GM19043 (cell line): ENCODE measurements around the gene FAM89A.
"Not testable (repeated sequence)": the region's sequence is repeated elsewhere in the genome, so short reads cannot be mapped to it uniquely, and the experiment has no call there.

Experiments
- ATAC-seq: cut with Tn5 transposase; IDR thresholded peaks from one replicate; pipeline ENCODE4 v1.9.1; 2021; ENCODE audit warnings: low read depth; ENCODE audit not compliant: unreplicated experiment

Gene FAM89A

GRCh38 chr1:231058416-231059109, 18.5 kb upstream of the FAM89A start:
- no peak for ATAC-seq

- no peak for ATAC-seq
Observed at GRCh38 chr1:231057410-231057809, 17.4 kb upstream of the FAM89A start.

- ATAC-seq = no peak
Observed at GRCh38 chr1:231055271-231055670, 15.2 kb upstream of the FAM89A start.

- no peak for ATAC-seq
Observed at GRCh38 chr1:231053493-231054162, 13.6 kb upstream of the FAM89A start.

GRCh38 chr1:231052777-231053176, 12.7 kb upstream of the FAM89A start:
- no peak for ATAC-seq

- ATAC-seq = not testable (repeated sequence)
Observed at GRCh38 chr1:231050932-231051331, 10.9 kb upstream of the FAM89A start.

- ATAC-seq = no peak
Observed at GRCh38 chr1:231050395-231050794, 10.3 kb upstream of the FAM89A start.

GRCh38 chr1:231049121-231049979, 9.3 kb upstream of the FAM89A start:
- no peak for ATAC-seq

- ATAC-seq = not testable (repeated sequence)
Observed at GRCh38 chr1:231048419-231048818, 8.4 kb upstream of the FAM89A start.

- not testable (repeated sequence) for ATAC-seq
Observed at GRCh38 chr1:231047529-231047928, 7.5 kb upstream of the FAM89A start.

GRCh38 chr1:231046730-231047395, 6.8 kb upstream of the FAM89A start:
- ATAC-seq = no peak

- not testable (repeated sequence) for ATAC-seq
Observed at GRCh38 chr1:231045921-231046729, 6.1 kb upstream of the FAM89A start.

- no peak for ATAC-seq
Observed at GRCh38 chr1:231045286-231045685, 5.2 kb upstream of the FAM89A start.

GRCh38 chr1:231044588-231044987, 4.5 kb upstream of the FAM89A start:
- ATAC-seq = no peak

- no peak for ATAC-seq
Observed at GRCh38 chr1:231041719-231042261, 1.7 kb upstream of the FAM89A start.

- ATAC-seq = no peak
Observed at GRCh38 chr1:231040800-231041718, 1.0 kb upstream of the FAM89A start.

- peak; percentile 21 for ATAC-seq
Observed at GRCh38 chr1:231039161-231040018, 664 bp downstream of the FAM89A start.
